HG03469 (cell line): ENCODE data around the gene SPATA2.
"Not testable (repeated sequence)": the region's sequence is repeated elsewhere in the genome, so short reads cannot be mapped to it uniquely, and the experiment has no call there.

Experiments used
- ATAC-seq: cut with Tn5 transposase; IDR thresholded peaks from one replicate; pipeline ENCODE4 v1.9.1; 2021; ENCODE audit warnings: mild to moderate bottlenecking, moderate library complexity, moderate number of reproducible peaks; ENCODE audit not compliant: unreplicated experiment

Gene SPATA2

GRCh38 chr20:49905415-49906091 is 9.8 kb downstream of the SPATA2 start:
- ATAC-seq, result no peak

GRCh38 chr20:49904440-49905214 is 10.7 kb downstream of the SPATA2 start:
- ATAC-seq, result no peak

- ATAC-seq, result no peak
These were observed 13.7 kb downstream of the SPATA2 start for GRCh38 chr20:49901588-49901987.

GRCh38 chr20:49899541-49900383 is 15.6 kb downstream of the SPATA2 start:
- no peak for ATAC-seq

- no peak for ATAC-seq
These were observed 19.1 kb downstream of the SPATA2 start for GRCh38 chr20:49896204-49896603.

GRCh38 chr20:49895474-49896093 is 19.7 kb downstream of the SPATA2 start:
- ATAC-seq, result not testable (repeated sequence)

GRCh38 chr20:49894073-49894470 is 21.3 kb downstream of the SPATA2 start:
- ATAC-seq, result no peak

GRCh38 chr20:49893242-49894072 is 21.9 kb downstream of the SPATA2 start:
- ATAC-seq, result no peak

- no peak for ATAC-seq
These were observed 22.5 kb downstream of the SPATA2 start for GRCh38 chr20:49892817-49893216.

- ATAC-seq, result no peak
These were observed 23.1 kb downstream of the SPATA2 start for GRCh38 chr20:49892260-49892659.

- ATAC-seq, result no peak
These were observed 23.7 kb downstream of the SPATA2 start for GRCh38 chr20:49891476-49892110.

- ATAC-seq, result no peak
These were observed 24.6 kb downstream of the SPATA2 start for GRCh38 chr20:49890471-49891361.

- ATAC-seq, result no peak
These were observed 25.4 kb downstream of the SPATA2 start for GRCh38 chr20:49889935-49890333.

GRCh38 chr20:49889001-49889934 is 26.1 kb downstream of the SPATA2 start:
- ATAC-seq, result no peak

- ATAC-seq, result no peak
These were observed 26.9 kb downstream of the SPATA2 start for GRCh38 chr20:49888212-49889000.

GRCh38 chr20:49887251-49888211 is 27.8 kb downstream of the SPATA2 start:
- ATAC-seq, result no peak
